ENCODE results near the gene CTNND2. TPM values are rescaled to one million over a fixed set of nuclear protein-coding genes. Genes with fewer than 3 reads are reported as not detected.
A peak's percentile ranks its signal among the peaks of the same experiment; 100 is the strongest.
"Not testable (repeated sequence)": the region's sequence is repeated elsewhere in the genome, so short reads cannot be mapped to it uniquely, and the experiment has no call there.

CTNND2 gene
- total RNA-seq, 1 experiment from 2014 or later, result not detected

- H3K36me3 ChIP-seq, result no peaks in the 10 kb centered on the region
- DNase-seq, result no peak
Measured at GRCh38 chr5:11104210-11104609, 800.0 kb downstream of the CTNND2 start.

GRCh38 chr5:11084111-11084510 is 820.1 kb downstream of the CTNND2 start:
- Histone ChIP-seq H3K4me3 (no peak overlapping the region), H3K27me3 (no peaks in the 10 kb centered on the region), H3K36me3 (no peaks in the 10 kb centered on the region), H3K27ac (no peak overlapping the region), H3K9me3 (replicated peaks) (no peaks in the 10 kb centered on the region), H3K4me1 (no peaks in the 10 kb centered on the region)
- peak in 1 of 2 experiments; percentile 15 for DNase-seq

More at GRCh38 chr5:11104210-11104609, 800.0 kb downstream of the CTNND2 start:
- H3K4me1 ChIP-seq, result no peaks in the 10 kb centered on the region
- no peak overlapping the region for H3K4me3 ChIP-seq
- H3K27me3 ChIP-seq, result no peaks in the 10 kb centered on the region
- H3K27ac ChIP-seq, result no peak overlapping the region
- H3K9me3 ChIP-seq (replicated peaks), result no peaks in the 10 kb centered on the region

GRCh38 chr5:11082404-11082945 is 821.8 kb downstream of the CTNND2 start:
- no peaks in the 10 kb centered on the region for H3K4me1 ChIP-seq
- no peaks in the 10 kb centered on the region for H3K27me3 ChIP-seq
- no peak for DNase-seq
- H3K27ac ChIP-seq, result no peak overlapping the region
- no peaks in the 10 kb centered on the region for H3K36me3 ChIP-seq
- no peak overlapping the region for H3K4me3 ChIP-seq
- H3K9me3 ChIP-seq (replicated peaks), result no peaks in the 10 kb centered on the region

GRCh38 chr5:11076945-11077613 is 827.2 kb downstream of the CTNND2 start:
- Histone ChIP-seq H3K4me1 (peaks cover 14% of the 10 kb centered on the region), H3K36me3 (no peaks in the 10 kb centered on the region), H3K27ac (no peak overlapping the region), H3K9me3 (replicated peaks) (no peaks in the 10 kb centered on the region), H3K4me3 (no peak overlapping the region), H3K27me3 (no peaks in the 10 kb centered on the region)
- no peak for DNase-seq

GRCh38 chr5:11075035-11075805 is 829.0 kb downstream of the CTNND2 start:
- Histone ChIP-seq H3K9me3 (replicated peaks) (no peaks in the 10 kb centered on the region), H3K36me3 (no peaks in the 10 kb centered on the region), H3K4me1 (peaks cover 14% of the 10 kb centered on the region), H3K4me3 (no peak overlapping the region), H3K27ac (peak overlapping the region; percentile 77), H3K27me3 (no peaks in the 10 kb centered on the region)
- peak; percentile 64 to 84 for DNase-seq

GRCh38 chr5:11072568-11072967 is 831.7 kb downstream of the CTNND2 start:
- H3K4me1 ChIP-seq, result peaks cover 14% of the 10 kb centered on the region
- H3K27me3 ChIP-seq, result no peaks in the 10 kb centered on the region
- H3K36me3 ChIP-seq, result no peaks in the 10 kb centered on the region
- no peak overlapping the region for H3K27ac ChIP-seq
- no peak overlapping the region for H3K4me3 ChIP-seq
- peak; percentile 2 to 9 for DNase-seq
- no peaks in the 10 kb centered on the region for H3K9me3 ChIP-seq (replicated peaks)

GRCh38 chr5:11072076-11072475 is 832.2 kb downstream of the CTNND2 start:
- no peak for DNase-seq
- Histone ChIP-seq H3K27me3 (no peaks in the 10 kb centered on the region), H3K27ac (no peak overlapping the region), H3K9me3 (replicated peaks) (no peaks in the 10 kb centered on the region), H3K4me1 (peaks cover 14% of the 10 kb centered on the region), H3K4me3 (no peak overlapping the region), H3K36me3 (no peaks in the 10 kb centered on the region)

- no peaks in the 10 kb centered on the region for H3K27me3 ChIP-seq
- no peak overlapping the region for H3K27ac ChIP-seq
- no peak for DNase-seq
Measured at GRCh38 chr5:11069041-11069440, 835.2 kb downstream of the CTNND2 start.

GRCh38 chr5:11065723-11066122 is 838.5 kb downstream of the CTNND2 start:
- H3K4me1 ChIP-seq; H3K27me3 ChIP-seq; H3K27ac ChIP-seq; H3K36me3 ChIP-seq; H3K9me3 ChIP-seq (replicated peaks); DNase-seq; H3K4me3 ChIP-seq: not testable (repeated sequence)

More at GRCh38 chr5:11069041-11069440, 835.2 kb downstream of the CTNND2 start:
- Histone ChIP-seq H3K4me3 (no peak overlapping the region), H3K36me3 (no peaks in the 10 kb centered on the region), H3K4me1 (no peaks in the 10 kb centered on the region), H3K9me3 (replicated peaks) (no peaks in the 10 kb centered on the region)

- H3K9me3 ChIP-seq (replicated peaks), result no peaks in the 10 kb centered on the region
- no peak for DNase-seq
- peaks cover 4% of the 10 kb centered on the region; the same call in 1 of the 2 replicates for H3K27me3 ChIP-seq
- H3K4me1 ChIP-seq, result no peaks in the 10 kb centered on the region
- no peaks in the 10 kb centered on the region for H3K36me3 ChIP-seq
- H3K27ac ChIP-seq, result no peak overlapping the region
- no peak overlapping the region for H3K4me3 ChIP-seq
Measured at GRCh38 chr5:11064763-11065450, 839.3 kb downstream of the CTNND2 start.

GRCh38 chr5:11062397-11062796 is 841.8 kb downstream of the CTNND2 start:
- H3K27ac ChIP-seq, result no peak overlapping the region
- no peaks in the 10 kb centered on the region for H3K9me3 ChIP-seq (replicated peaks)
- H3K27me3 ChIP-seq, result peaks cover 4% of the 10 kb centered on the region; the same call in 1 of the 2 replicates
- DNase-seq, result peak; percentile 13 to 28
- H3K36me3 ChIP-seq, result no peaks in the 10 kb centered on the region
- no peak overlapping the region for H3K4me3 ChIP-seq
- no peaks in the 10 kb centered on the region for H3K4me1 ChIP-seq

GRCh38 chr5:11056560-11056959 is 847.7 kb downstream of the CTNND2 start:
- H3K36me3 ChIP-seq, result no peaks in the 10 kb centered on the region
- no peak overlapping the region for H3K27ac ChIP-seq
- no peaks in the 10 kb centered on the region for H3K27me3 ChIP-seq
- H3K4me1 ChIP-seq, result no peaks in the 10 kb centered on the region
- no peak for DNase-seq
- no peak overlapping the region for H3K4me3 ChIP-seq
- H3K9me3 ChIP-seq (replicated peaks), result no peaks in the 10 kb centered on the region

- DNase-seq, result no peak
- no peak overlapping the region for H3K27ac ChIP-seq
- no peaks in the 10 kb centered on the region for H3K4me1 ChIP-seq
- H3K36me3 ChIP-seq, result no peaks in the 10 kb centered on the region
- no peak overlapping the region for H3K4me3 ChIP-seq
- no peaks in the 10 kb centered on the region for H3K9me3 ChIP-seq (replicated peaks)
- H3K27me3 ChIP-seq, result no peaks in the 10 kb centered on the region
Measured at GRCh38 chr5:11054014-11054413, 850.2 kb downstream of the CTNND2 start.

- H3K36me3 ChIP-seq, result no peaks in the 10 kb centered on the region
- no peaks in the 10 kb centered on the region for H3K27me3 ChIP-seq
- no peaks in the 10 kb centered on the region for H3K4me1 ChIP-seq
- no peak for DNase-seq
- no peak overlapping the region for H3K27ac ChIP-seq
- H3K9me3 ChIP-seq (replicated peaks), result no peaks in the 10 kb centered on the region
- H3K4me3 ChIP-seq, result no peak overlapping the region
Measured at GRCh38 chr5:11052871-11053270, 851.4 kb downstream of the CTNND2 start.

Data from SJCRH30 (cell line).